ENCODE results near the gene LCE4A. TPM values are rescaled to one million over a fixed set of nuclear protein-coding genes. Genes with fewer than 3 reads are reported as not detected.

LCE4A gene
- total RNA-seq, 1 experiment from 2014 or later, result not detected

- H3K36me3 ChIP-seq (ENCODE audit: low read depth), result no peaks in the 10 kb centered on the region
- no peaks in the 10 kb centered on the region for H3K4me1 ChIP-seq (replicated peaks; ENCODE audit: insufficient read depth)
- no peaks in the 10 kb centered on the region for H3K9me2 ChIP-seq (ENCODE audit: insufficient read depth)
- ChIA-PET POLR2A (ENCODE audit: unreplicated experiment) (no interaction called here), CTCF (no interaction called here)
- no peaks in the 10 kb centered on the region for H3K79me2 ChIP-seq (ENCODE audit: low read depth)
- H3K27me3 ChIP-seq (ENCODE audit: insufficient read depth, low read depth), result peaks cover 57% of the 10 kb centered on the region
- no peak overlapping the region for H3K4me2 ChIP-seq
- intact Hi-C loops (cut with micrococcal nuclease; ENCODE audit: unreplicated experiment), result no loop called here
- TF ChIP-seq CTCF (conservative IDR thresholded peaks at IDR 0.05), result no peak
- TF ChIP-seq EZH2 (IDR thresholded peaks at IDR 0.05; ENCODE audit: low read depth), result no peak
- H2AFZ ChIP-seq, result no peak overlapping the region
- no TSS peak for BruUV-seq (replicated peaks)
- H4K20me1 ChIP-seq (ENCODE audit: insufficient read depth), result no peaks in the 10 kb centered on the region
- H3K4me3 ChIP-seq, result no peak overlapping the region
- H3K27ac ChIP-seq, result no peak overlapping the region
- DNase-seq, result no peak
- no peaks in the 10 kb centered on the region for H3F3A ChIP-seq (ENCODE audit: insufficient read depth, low read depth)
- H3K9me3 ChIP-seq (ENCODE audit: insufficient read depth, low read depth), result no peaks in the 10 kb centered on the region
Measured at GRCh38 chr1:152756872-152757271, 48.9 kb downstream of the LCE4A start.

DNA sequence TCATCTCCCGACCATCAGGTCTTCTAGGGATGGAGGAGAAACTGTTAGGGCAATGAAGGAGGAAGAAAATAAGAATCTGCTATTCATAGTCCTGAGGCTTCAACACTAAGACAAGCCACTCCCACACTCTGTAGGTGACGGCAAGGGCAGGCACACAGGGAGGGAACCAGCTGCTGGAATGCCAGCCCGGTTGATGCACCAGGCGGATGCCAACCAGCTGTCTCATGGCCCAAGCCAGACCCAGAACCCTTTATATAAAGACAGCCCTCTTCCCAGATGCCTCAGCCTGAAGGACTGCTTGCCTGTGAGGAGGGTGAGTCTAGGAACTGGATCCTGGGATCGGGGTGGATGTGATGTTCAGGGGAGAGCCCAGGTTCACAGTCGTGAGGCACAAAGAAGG is 49.8 kb downstream of the LCE4A start, which contains the start of gene KPRP:
Gene KPRP (plus strand): TSS at position 279 of the 400 bp plus-strand sequence. CDS start 1,564 bp downstream, outside the sequence.
- Histone ChIP-seq H3K4me2 (no peak within 1 kb of the TSS), H3K4me3 (no peak within 1 kb of the TSS), H3K9me3 (ENCODE audit: insufficient read depth, low read depth) (no peaks in the 10 kb centered on the region), H3F3A (ENCODE audit: insufficient read depth, low read depth) (no peaks in the 10 kb centered on the region), H2AFZ (no peak within 1 kb of the TSS), H3K79me2 (ENCODE audit: low read depth) (no peaks in the 10 kb centered on the region), H4K20me1 (ENCODE audit: insufficient read depth) (no peaks in the 10 kb centered on the region), H3K27me3 (ENCODE audit: insufficient read depth, low read depth) (peaks cover 57% of the 10 kb centered on the region), H3K27ac (no peak within 1 kb of the TSS), H3K36me3 (ENCODE audit: low read depth) (no peaks in the 10 kb centered on the region), H3K4me1 (replicated peaks; ENCODE audit: insufficient read depth) (no peaks in the 10 kb centered on the region), H3K9me2 (ENCODE audit: insufficient read depth) (no peaks in the 10 kb centered on the region)
- TF ChIP-seq CTCF (conservative IDR thresholded peaks at IDR 0.05), result no peak
- TF ChIP-seq EZH2 (IDR thresholded peaks at IDR 0.05; ENCODE audit: low read depth), result no peak
- BruUV-seq (replicated peaks), result no TSS peak
- ChIA-PET POLR2A (ENCODE audit: unreplicated experiment) (no interaction called here), CTCF (no interaction called here)
- DNase-seq, result no peak
- intact Hi-C loops (cut with micrococcal nuclease; ENCODE audit: unreplicated experiment), result no loop called here

DNA sequence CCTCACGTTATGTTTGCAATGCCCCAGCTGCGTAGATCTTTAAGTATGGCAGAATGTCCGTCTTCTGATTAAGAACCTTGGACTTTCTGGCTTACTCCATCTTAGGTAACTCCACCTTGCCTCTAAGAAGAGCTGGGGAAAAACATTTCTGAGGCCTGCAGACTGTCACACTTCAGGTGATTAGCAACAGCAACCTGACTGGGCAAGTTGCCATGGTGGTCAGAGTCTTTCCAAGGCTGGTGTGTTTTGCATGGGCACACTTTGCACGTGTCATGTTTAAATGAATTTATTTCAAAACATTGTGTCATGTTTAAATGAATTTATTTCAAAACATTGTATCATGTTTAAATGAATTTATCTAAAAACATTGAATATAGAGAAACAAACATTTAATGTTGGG is 50.7 kb downstream of the LCE4A start:
- Histone ChIP-seq H3K9me2 (ENCODE audit: insufficient read depth) (no peaks in the 10 kb centered on the region), H3K4me2 (no peak overlapping the region), H2AFZ (no peak overlapping the region), H3K4me3 (no peak overlapping the region), H3K9me3 (ENCODE audit: insufficient read depth, low read depth) (no peaks in the 10 kb centered on the region), H3F3A (ENCODE audit: insufficient read depth, low read depth) (no peaks in the 10 kb centered on the region), H3K27ac (no peak overlapping the region), H3K27me3 (ENCODE audit: insufficient read depth, low read depth) (peaks cover 57% of the 10 kb centered on the region), H3K4me1 (replicated peaks; ENCODE audit: insufficient read depth) (no peaks in the 10 kb centered on the region), H3K79me2 (ENCODE audit: low read depth) (no peaks in the 10 kb centered on the region), H4K20me1 (ENCODE audit: insufficient read depth) (no peaks in the 10 kb centered on the region), H3K36me3 (ENCODE audit: low read depth) (no peaks in the 10 kb centered on the region)
- ChIA-PET CTCF (no interaction called here), POLR2A (ENCODE audit: unreplicated experiment) (no interaction called here)
- no TSS peak for BruUV-seq (replicated peaks)
- DNase-seq, result no peak
- intact Hi-C loops (cut with micrococcal nuclease; ENCODE audit: unreplicated experiment), result no loop called here
- TF ChIP-seq CTCF (conservative IDR thresholded peaks at IDR 0.05) (no peak), EZH2 (IDR thresholded peaks at IDR 0.05; ENCODE audit: low read depth) (no peak)

Other genes with a start within 250 kb of the LCE4A start
- gene LCE5A, start 197.4 kb upstream of the LCE4A start, total RNA-seq (2021), result not detected in 2 replicates
- gene CRCT1, start 193.7 kb upstream of the LCE4A start, total RNA-seq (2021), result not detected in 2 replicates
- gene LCE3E, start 141.4 kb upstream of the LCE4A start, total RNA-seq (2021), result not detected in 2 replicates
- not detected in 2 replicates for gene LCE3D, start 127.6 kb upstream of the LCE4A start, total RNA-seq (2021)
- gene LCE3C, start 107.9 kb upstream of the LCE4A start, total RNA-seq (2021), result not detected in 2 replicates
- not detected in 2 replicates for gene LCE3B, start 94.3 kb upstream of the LCE4A start, total RNA-seq (2021)
- gene LCE3A, start 85.1 kb upstream of the LCE4A start, total RNA-seq (2021), result not detected in 2 replicates
- not detected in 2 replicates for gene LCE2D, start 44.8 kb upstream of the LCE4A start, total RNA-seq (2021)
- gene LCE2C, start 32.9 kb upstream of the LCE4A start, total RNA-seq (2021), result not detected in 2 replicates
- not detected in 2 replicates for gene LCE2B, start 22.0 kb upstream of the LCE4A start, total RNA-seq (2021)
- not detected in 2 replicates for gene LCE2A, start 9.8 kb upstream of the LCE4A start, total RNA-seq (2021)
- gene KPRP, start 49.9 kb downstream of the LCE4A start, total RNA-seq (2021), result not detected in 2 replicates
- not detected in 2 replicates for gene LCE1F, start 67.0 kb downstream of the LCE4A start, total RNA-seq (2021)
- not detected in 2 replicates for gene LCE1E, start 78.1 kb downstream of the LCE4A start, total RNA-seq (2021)
- not detected in 2 replicates for gene LCE1D, start 88.6 kb downstream of the LCE4A start, total RNA-seq (2021)
- not detected in 2 replicates for gene LCE1C, start 98.5 kb downstream of the LCE4A start, total RNA-seq (2021)
- gene LCE1B, start 103.8 kb downstream of the LCE4A start, total RNA-seq (2021), result not detected in 2 replicates
- gene LCE1A, start 119.3 kb downstream of the LCE4A start, total RNA-seq (2021), result not detected in 2 replicates
- not detected in 2 replicates for gene LCE6A, start 134.7 kb downstream of the LCE4A start, total RNA-seq (2021)
- not detected in 2 replicates for gene LCE7A, start 151.8 kb downstream of the LCE4A start, total RNA-seq (2021)
- not detected in 2 replicates for gene SMCP, start 170.2 kb downstream of the LCE4A start, total RNA-seq (2021)
- not detected in 2 replicates for gene IVL, start 200.4 kb downstream of the LCE4A start, total RNA-seq (2021)
- not detected in 2 replicates for gene SPRR5, start 239.0 kb downstream of the LCE4A start, total RNA-seq (2021)

Measured in PC-9 (cell line).